Ovary (tissue), 9 donors: ENCODE data around the gene CDC20. TPM values are rescaled to one million over a fixed set of nuclear protein-coding genes. Genes with fewer than 3 reads are reported as not detected.

Source experiments
- DNase-seq, 5 donors: peaks; one replicate each; pipeline ENCODE4 v3.0.0-alpha.2; 2019 to 2020
- H3K27ac ChIP-seq, 2 donors: fragments of 200-600 bp; one replicate each; pipeline versions ENCODE4 v1.5.1 to v1.8.0; 2019 to 2022
- H3K27me3 ChIP-seq: fragments of 200-600 bp; one replicate; pipeline ENCODE4 v1.8.0; 2022
- H3K36me3 ChIP-seq: fragments of 200-600 bp; sonication (generic); one replicate; pipeline ENCODE4 v1.5.1; 2019
- H3K4me1 ChIP-seq: one replicate; pipeline ENCODE4 v1.8.1; 2013; ENCODE audit warnings: mild to moderate bottlenecking, moderate library complexity; ENCODE audit not compliant: insufficient read depth
- H3K4me3 ChIP-seq: fragments of 200-600 bp; sonication (generic); one replicate; pipeline ENCODE4 v1.5.1; 2017
- H3K9me3 ChIP-seq, 2 donors: fragments of 200-600 bp in 1 of 2; sonication (generic) in 1 of 2; one replicate each; pipeline versions ENCODE4 v1.5.1 to v1.8.1; 2013 to 2019; ENCODE audit warnings: mild to moderate bottlenecking in 1 of 2, moderate library complexity in 1 of 2
- EP300 ChIP-seq: sonication (generic); formaldehyde crosslinking; IDR thresholded peaks from one replicate; pipeline ENCODE4 v1.6.1; 2017; ENCODE audit warnings: antibody characterized with exemption
- POLR2A ChIP-seq: fragments of 450-650 bp; IDR thresholded peaks from one replicate; pipeline ENCODE4 v1.6.1; 2017; ENCODE audit warnings: antibody characterized with exemption, mild to moderate bottlenecking, moderate library complexity
- WGBS, 3 donors: extraction: QIAGEN DNeasy Blood & Tissue Kit in 1 of 3; methylation state at CpG; one replicate each; pipeline versions ENCODE4 v1.1.5 to v1.1.7; 2013 to 2017; 5-methylcytosine and 5-hydroxymethylcytosine counted together
- intact Hi-C, 4 donors: fragments of 100-400 bp; cut with DNase I; formaldehyde crosslinking; loops; one replicate each; pipeline versions ENCODE4 v1.11.0 to v1.15.1; 2022 to 2023
- polyA plus RNA-seq, 2 donors: library from polyadenylated mRNA; stranded (reverse); fragments of 200-250 nt in 1 of 2; fragments of 350-450 nt in 1 of 2; fragmentation: Illumina TruSeq in 1 of 2; extraction: RNeasy Lipid Tissue Mini Kit (QIAGEN cat#74804) in 1 of 2; gene quantifications; one replicate each; pipeline ENCODE4 v1.2.3, GENCODE V29; 2013 to 2014
- total RNA-seq, 7 donors: library from RNA; depleted of rRNA in 2 of 7; stranded (reverse); fragments of >200 nt in 2 of 7; fragmentation: NEBNext Ultra II Directional in 3 of 7; extraction: Animal tissue kit (Norgen Biotek cat#: 25700) in 3 of 7; gene quantifications; one replicate each; pipeline versions ENCODE4 v1.1.0 to v1.2.4, GENCODE V29; 2016 to 2023
- TF ChIP-seq, protein P1 (sequence below), 3 donors: fragments of 450-650 bp in 2 of 3; fragments of 200-600 bp in 1 of 3; IDR thresholded peaks; one replicate each; pipeline versions ENCODE4 v1.5.1 to v1.8.0; 2016 to 2022; ENCODE audit warnings: antibody characterized with exemption in 3 of 3, mild to moderate bottlenecking in 1 of 3
- donor health status: DM: no; HTN: no; CAD: no; lungs with moderate emphysema.
- donor health status: DM: no; HTN: no; CAD: no.
- donor health status: Bipolar disorder and iron deficiency.
- donor health status: DM: yes; HTN: yes; CAD: no.
- donor health status: DM: no; HTN: no; CAD: no.
- donor health status: DM: yes; HTN: yes; CAD: no.

The CDC20 gene
- total and polyA plus RNA-seq, 9 donors = 0.50 to 2.9 (median 1.4) TPM; not detected in 1

DNA sequence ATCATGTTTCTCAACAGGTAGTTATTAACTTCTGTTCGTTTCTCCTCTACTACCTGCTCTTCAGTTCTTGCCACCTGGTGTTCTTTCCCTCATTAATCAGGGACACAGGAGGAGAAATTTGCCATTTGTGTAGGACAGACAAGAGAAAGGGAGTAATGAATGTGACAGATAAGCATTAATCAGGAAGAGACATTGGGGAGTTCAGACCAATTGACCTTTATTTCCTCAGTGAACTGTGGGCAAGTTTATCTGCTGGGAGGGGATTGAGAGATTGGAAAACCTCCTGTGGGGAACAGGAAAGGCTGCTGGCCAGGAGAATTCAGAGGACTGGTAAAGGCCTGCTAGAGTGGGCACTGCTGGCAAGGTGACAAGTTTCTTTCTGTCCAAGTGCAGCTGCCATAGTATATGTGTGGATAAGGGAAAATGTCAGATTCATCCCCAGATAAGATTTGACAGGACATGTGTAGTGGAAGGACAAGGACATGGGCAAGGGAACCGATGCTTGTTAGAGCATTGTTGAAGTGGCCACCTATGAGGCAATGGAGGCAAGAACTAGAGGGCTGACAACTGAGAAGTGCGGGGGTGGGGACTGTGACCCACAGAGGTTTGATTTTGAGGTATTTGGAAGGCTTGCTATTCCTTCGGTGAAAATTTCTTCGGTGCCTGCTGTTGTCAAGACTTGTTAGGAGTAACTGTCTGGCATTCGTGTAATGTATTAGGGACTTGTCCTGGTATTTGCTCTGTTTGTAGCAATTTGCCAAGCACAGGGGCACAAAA, 43.5 kb downstream of the CDC20 start:
- no peaks in the 10 kb centered on the region for H3K27me3 ChIP-seq
- no peak for DNase-seq
- no peak for TF ChIP-seq EP300
- TF ChIP-seq POLR2A = no peak
- TF ChIP-seq, protein P1, sequence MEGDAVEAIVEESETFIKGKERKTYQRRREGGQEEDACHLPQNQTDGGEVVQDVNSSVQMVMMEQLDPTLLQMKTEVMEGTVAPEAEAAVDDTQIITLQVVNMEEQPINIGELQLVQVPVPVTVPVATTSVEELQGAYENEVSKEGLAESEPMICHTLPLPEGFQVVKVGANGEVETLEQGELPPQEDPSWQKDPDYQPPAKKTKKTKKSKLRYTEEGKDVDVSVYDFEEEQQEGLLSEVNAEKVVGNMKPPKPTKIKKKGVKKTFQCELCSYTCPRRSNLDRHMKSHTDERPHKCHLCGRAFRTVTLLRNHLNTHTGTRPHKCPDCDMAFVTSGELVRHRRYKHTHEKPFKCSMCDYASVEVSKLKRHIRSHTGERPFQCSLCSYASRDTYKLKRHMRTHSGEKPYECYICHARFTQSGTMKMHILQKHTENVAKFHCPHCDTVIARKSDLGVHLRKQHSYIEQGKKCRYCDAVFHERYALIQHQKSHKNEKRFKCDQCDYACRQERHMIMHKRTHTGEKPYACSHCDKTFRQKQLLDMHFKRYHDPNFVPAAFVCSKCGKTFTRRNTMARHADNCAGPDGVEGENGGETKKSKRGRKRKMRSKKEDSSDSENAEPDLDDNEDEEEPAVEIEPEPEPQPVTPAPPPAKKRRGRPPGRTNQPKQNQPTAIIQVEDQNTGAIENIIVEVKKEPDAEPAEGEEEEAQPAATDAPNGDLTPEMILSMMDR (IDR thresholded peaks at IDR 0.05) = no peak
- peaks cover 5% of the 10 kb centered on the region for H3K4me1 ChIP-seq
- no peak overlapping the region for H3K27ac ChIP-seq
- no peaks in the 10 kb centered on the region for H3K9me3 ChIP-seq
- WGBS, 3 donors = 89 to 93% (median 91%) methylated on average over 6 of the region's 6 CpGs
- H3K4me3 ChIP-seq = no peak overlapping the region
- intact Hi-C loops = no loop called here
- no peaks in the 10 kb centered on the region for H3K36me3 ChIP-seq

DNA sequence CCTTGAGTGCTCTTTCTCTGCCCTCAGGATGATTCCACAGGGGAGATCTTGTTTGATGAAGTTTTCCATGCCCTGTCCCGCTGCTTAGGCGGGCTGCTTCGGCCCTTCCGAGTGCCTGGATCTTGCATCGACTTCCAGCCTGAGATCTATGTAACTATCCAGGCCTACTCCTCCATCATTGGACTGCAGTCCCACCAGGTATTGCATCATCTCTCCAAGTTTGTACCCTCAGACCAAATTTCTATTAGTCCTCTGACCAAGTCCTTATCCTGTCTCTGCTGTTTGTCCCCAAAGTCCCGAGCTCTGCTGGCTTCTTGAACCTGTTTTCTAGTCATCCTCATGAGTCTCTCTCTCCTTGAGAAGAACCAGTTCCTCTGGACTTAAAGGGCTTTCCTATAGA, 45.6 kb downstream of the CDC20 start:
- H3K9me3 ChIP-seq = no peaks in the 10 kb centered on the region
- no peak for DNase-seq
- H3K27ac ChIP-seq = no peak overlapping the region
- H3K36me3 ChIP-seq = no peaks in the 10 kb centered on the region
- TF ChIP-seq POLR2A (no peak), EP300 (no peak)
- TF ChIP-seq, protein P1 (IDR thresholded peaks at IDR 0.05) = no peak
- peaks cover 5% of the 10 kb centered on the region for H3K4me1 ChIP-seq
- intact Hi-C loops = no loop called here
- no peaks in the 10 kb centered on the region for H3K27me3 ChIP-seq
- 93 to 96% (median 96%) methylated on average over 6 of the region's 6 CpGs for WGBS, 3 donors
- no peak overlapping the region for H3K4me3 ChIP-seq

DNA sequence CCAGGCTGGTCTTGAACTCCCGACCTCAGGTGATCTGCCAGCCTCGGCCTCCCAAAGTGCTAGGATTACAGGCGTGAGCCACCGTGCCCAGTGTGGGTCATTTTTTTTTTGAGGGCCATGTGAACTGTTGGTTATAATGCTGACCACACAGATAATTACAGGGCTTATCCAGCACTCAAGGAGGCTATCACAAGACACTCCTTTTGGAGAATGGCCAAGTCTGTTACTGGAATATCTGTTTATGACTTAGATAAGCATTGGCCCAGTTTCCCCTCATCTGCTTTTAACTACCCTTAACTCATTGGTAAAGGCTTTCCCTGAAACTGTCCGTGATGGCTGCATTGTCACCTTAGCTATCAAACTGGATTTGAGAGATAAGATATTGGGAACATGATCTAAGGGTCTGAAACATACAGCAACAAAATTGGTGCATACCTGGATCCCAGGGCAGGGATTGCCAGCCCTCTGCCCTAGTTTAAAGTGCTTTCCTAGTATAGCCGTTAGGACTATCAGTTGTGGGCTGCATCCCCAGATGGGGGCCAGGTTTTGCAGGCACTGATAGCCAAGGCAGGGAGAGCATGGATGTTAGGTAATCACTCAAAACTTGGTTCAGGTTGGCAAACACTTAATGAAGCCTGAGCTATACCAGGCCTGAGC, 46.6 kb downstream of the CDC20 start:
- WGBS, 3 donors = 74 to 76% (median 75%) methylated on average over 6 of the region's 6 CpGs
- Histone ChIP-seq H3K27me3 (no peaks in the 10 kb centered on the region), H3K36me3 (no peaks in the 10 kb centered on the region), H3K27ac (no peak overlapping the region), H3K4me3 (no peak overlapping the region), H3K4me1 (peaks cover 5% of the 10 kb centered on the region), H3K9me3 (no peaks in the 10 kb centered on the region)
- intact Hi-C loops = no loop called here
- TF ChIP-seq POLR2A = no peak
- TF ChIP-seq EP300 = no peak
- TF ChIP-seq, protein P1 (IDR thresholded peaks at IDR 0.05) = no peak
- no peak for DNase-seq

DNA sequence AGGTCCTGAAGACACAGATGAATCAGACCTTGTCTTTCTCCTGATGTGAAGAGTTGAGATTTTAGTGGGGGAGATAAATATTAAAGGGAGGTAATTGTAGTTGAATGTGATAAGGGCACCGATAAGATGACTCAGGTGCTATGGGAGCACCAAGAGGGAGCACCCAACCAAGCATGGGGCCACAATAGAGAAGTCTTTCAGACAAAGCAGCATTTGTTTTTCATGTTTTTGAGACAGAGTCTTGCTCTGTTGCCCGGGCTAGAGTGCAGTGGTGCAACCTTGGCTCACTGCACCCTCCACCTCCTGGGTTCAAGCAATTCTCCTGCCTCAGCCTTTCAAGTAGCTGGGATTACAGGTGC, 47.1 kb downstream of the CDC20 start:
- Histone ChIP-seq H3K27ac (no peak overlapping the region), H3K36me3 (no peaks in the 10 kb centered on the region), H3K4me3 (no peak overlapping the region), H3K9me3 (no peaks in the 10 kb centered on the region), H3K27me3 (no peaks in the 10 kb centered on the region), H3K4me1 (peaks cover 5% of the 10 kb centered on the region)
- intact Hi-C loops = no loop called here
- no peak for DNase-seq
- TF ChIP-seq EP300 = no peak
- no peak for TF ChIP-seq POLR2A
- TF ChIP-seq, protein P1 (IDR thresholded peaks at IDR 0.05) = no peak
- WGBS, 3 donors = 89 to 96% (median 91%) methylated on average over 2 of the region's 2 CpGs
